ENCODE results near the gene ZNF215. TPM values are rescaled to one million over a fixed set of nuclear protein-coding genes. Genes with fewer than 3 reads are reported as not detected.

Gene ZNF215
- total and polyA plus RNA-seq, 4 donors = 0.07 to 0.42 (median 0.20) TPM

- 67% methylated on average over 2 of the region's 2 CpGs for WGBS
- H3K4me3 ChIP-seq (ENCODE audit: low read depth in 1 of 3, low read length in 3 of 3) = no peak overlapping the region
- DNase-seq (ENCODE audit: low spot score) = no peak
- H3K9me3 ChIP-seq (ENCODE audit: control insufficient read depth in 4 of 4, low read length in 3 of 4) = peaks cover 0 to 3% (median 0%) of the 10 kb centered on the region in 4 donors
- H3K27me3 ChIP-seq (ENCODE audit: control insufficient read depth in 4 of 4, insufficient read depth in 4 of 4, low read length in 3 of 4) = no peaks in the 10 kb centered on the region
- H3K4me1 ChIP-seq (ENCODE audit: control insufficient read depth in 4 of 4, insufficient read depth in 4 of 4, low read length in 3 of 4) = no peaks in the 10 kb centered on the region
- TF ChIP-seq ZBTB33 (IDR thresholded peaks at IDR 0.05) = no peak
- no peak for TF ChIP-seq ATF3 (IDR thresholded peaks at IDR 0.05)
- TF ChIP-seq JUND (IDR thresholded peaks at IDR 0.05) = no peak
- TF ChIP-seq EGR1 (IDR thresholded peaks at IDR 0.05; ENCODE audit: low read depth in 2 of 2) = no peak
- TF ChIP-seq NR2F2 (IDR thresholded peaks at IDR 0.05) = no peak
- no peak for TF ChIP-seq FOXA1 (IDR thresholded peaks at IDR 0.05)
- no peak for TF ChIP-seq FOXA2 (IDR thresholded peaks at IDR 0.05)
- TF ChIP-seq MAX (IDR thresholded peaks at IDR 0.05) = no peak
- no peak overlapping the region for H3K27ac ChIP-seq (ENCODE audit: low read depth in 1 of 2, low read length in 2 of 2)
- H3K9ac ChIP-seq (ENCODE audit: low read depth in 1 of 2, low read length in 2 of 2) = no peak overlapping the region
- H3K36me3 ChIP-seq (ENCODE audit: control insufficient read depth in 4 of 4, insufficient read depth in 3 of 4, low read depth in 1 of 4, low read length in 3 of 4) = no peaks in the 10 kb centered on the region
Observed at GRCh38 chr11:6992026-6992425, 65.8 kb downstream of the ZNF215 start.

GRCh38 chr11:6992457-6993417 is 66.5 kb downstream of the ZNF215 start:
- no peak overlapping the region for H3K27ac ChIP-seq (ENCODE audit: low read depth in 1 of 2, low read length in 2 of 2)
- no peak overlapping the region for H3K9ac ChIP-seq (ENCODE audit: low read depth in 1 of 2, low read length in 2 of 2)

More at GRCh38 chr11:6992457-6993417, 66.5 kb downstream of the ZNF215 start:
- H3K4me3 ChIP-seq (ENCODE audit: low read depth in 1 of 3, low read length in 3 of 3) = no peak overlapping the region
- H3K4me1 ChIP-seq (ENCODE audit: control insufficient read depth in 4 of 4, insufficient read depth in 4 of 4, low read length in 3 of 4) = no peaks in the 10 kb centered on the region
- TF ChIP-seq CTCF (IDR thresholded peaks at IDR 0.05; ENCODE audit: low read depth, low read length, missing input control) (no peak), GABPA (IDR thresholded peaks at IDR 0.05 in 1 of 2, conservative IDR thresholded peaks at IDR 0.05 in 1 of 2) (no peak), ZBTB33 (IDR thresholded peaks at IDR 0.05) (no peak), FOXA2 (IDR thresholded peaks at IDR 0.05) (no peak), ATF3 (IDR thresholded peaks at IDR 0.05) (no peak), JUND (IDR thresholded peaks at IDR 0.05) (no peak), EGR1 (IDR thresholded peaks at IDR 0.05; ENCODE audit: low read depth in 2 of 2) (no peak)
- no peaks in the 10 kb centered on the region for H3K36me3 ChIP-seq (ENCODE audit: control insufficient read depth in 4 of 4, insufficient read depth in 3 of 4, low read depth in 1 of 4, low read length in 3 of 4)
- H3K9me3 ChIP-seq (ENCODE audit: control insufficient read depth in 4 of 4, low read length in 3 of 4) = no peaks in the 10 kb centered on the region
- DNase-seq (ENCODE audit: low spot score) = no peak
- WGBS = 62% methylated on average over 11 of the region's 11 CpGs
- H3K27me3 ChIP-seq (ENCODE audit: control insufficient read depth in 4 of 4, insufficient read depth in 4 of 4, low read length in 3 of 4) = no peaks in the 10 kb centered on the region

Data from liver (tissue), 9 donors.